ENCODE results near the gene RPL26. TPM values are rescaled to one million over a fixed set of nuclear protein-coding genes. Genes with fewer than 3 reads are reported as not detected.

The RPL26 gene
- total RNA-seq, 6 experiments from 2014 or later: 1,301 to 1,432 (median 1,370) TPM

DNA sequence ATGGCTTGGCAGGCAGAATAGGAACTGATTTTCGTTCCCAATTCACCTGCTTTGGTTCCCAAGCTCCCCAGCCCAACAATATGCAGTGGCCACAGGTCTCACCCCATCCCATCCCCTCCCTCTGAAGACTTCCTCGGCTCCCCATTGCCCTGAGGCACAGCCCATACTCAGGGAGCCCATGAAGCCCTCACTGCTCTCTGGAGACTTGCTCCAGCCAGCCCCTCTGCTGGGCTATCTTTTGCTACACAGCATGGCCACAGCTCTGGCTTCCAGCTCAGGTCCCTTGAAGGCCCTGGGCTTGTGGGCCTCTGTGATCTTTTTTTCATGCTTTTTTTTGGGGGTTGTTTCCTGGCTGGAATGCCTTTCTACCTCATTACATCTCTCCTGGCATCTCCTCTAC is 23.2 kb upstream of the RPL26 start:
- Mint-ChIP-seq H3K36me3 (ENCODE audit: low read depth) (no peaks in the 10 kb centered on the region), H3K27me3 (ENCODE audit: insufficient read depth) (peaks cover 14% of the 10 kb centered on the region), H3K27ac (no peak overlapping the region), H3K4me1 (ENCODE audit: low read depth) (peaks cover 8% of the 10 kb centered on the region), H3K9me3 (no peaks in the 10 kb centered on the region), H3K4me3 (no peak overlapping the region)
- no peak for TF ChIP-seq CTCF (IDR thresholded peaks at IDR 0.05)
- DNase-seq: no peak

DNA sequence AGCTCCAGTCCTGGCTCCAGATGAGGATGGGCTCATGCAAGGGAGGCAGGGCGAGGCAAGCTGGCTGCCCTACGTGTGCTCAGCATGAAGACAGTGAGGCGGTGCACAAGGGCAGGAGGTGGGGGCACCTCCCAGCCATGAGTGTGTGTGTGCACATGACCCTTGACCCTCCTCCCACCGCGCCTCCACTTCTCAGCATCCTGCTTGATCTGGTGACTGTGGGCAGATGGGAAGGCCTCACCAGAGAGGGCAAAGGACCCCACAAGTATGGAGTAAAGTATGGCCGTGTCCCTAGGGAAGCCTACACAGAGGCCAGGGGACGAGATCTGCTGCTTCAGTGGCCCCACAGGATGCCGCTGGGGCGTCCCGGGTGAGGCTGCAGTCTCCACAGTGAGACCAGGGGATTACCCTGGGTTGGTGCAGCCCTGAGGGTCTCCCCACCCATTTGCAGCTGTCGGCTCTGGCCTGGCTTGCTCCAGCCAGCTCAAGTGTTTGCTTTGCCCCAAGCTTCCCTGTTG is 22.6 kb upstream of the RPL26 start:
- peaks cover 17% of the 10 kb centered on the region for H3K27me3 Mint-ChIP-seq (ENCODE audit: insufficient read depth)
- H3K4me3 Mint-ChIP-seq: no peak overlapping the region
- no peaks in the 10 kb centered on the region for H3K9me3 Mint-ChIP-seq
- no peak for TF ChIP-seq CTCF (IDR thresholded peaks at IDR 0.05)
- no peak for DNase-seq
- H3K27ac Mint-ChIP-seq: no peak overlapping the region
- H3K4me1 Mint-ChIP-seq (ENCODE audit: low read depth): peaks cover 8% of the 10 kb centered on the region
- H3K36me3 Mint-ChIP-seq (ENCODE audit: low read depth): no peaks in the 10 kb centered on the region

GRCh38 chr17:8402921-8403536 is 20.0 kb upstream of the RPL26 start:
- TF ChIP-seq CTCF (IDR thresholded peaks at IDR 0.05): no peak
- Mint-ChIP-seq H3K4me1 (ENCODE audit: low read depth) (no peaks in the 10 kb centered on the region), H3K27ac (no peak overlapping the region), H3K36me3 (ENCODE audit: low read depth) (no peaks in the 10 kb centered on the region), H3K4me3 (no peak overlapping the region), H3K9me3 (no peaks in the 10 kb centered on the region), H3K27me3 (ENCODE audit: insufficient read depth) (peaks cover 25% of the 10 kb centered on the region)
- no peak for DNase-seq

- peaks cover 38% of the 10 kb centered on the region for H3K27me3 Mint-ChIP-seq (ENCODE audit: insufficient read depth)
- DNase-seq: no peak
- H3K27ac Mint-ChIP-seq: no peak overlapping the region
- no peaks in the 10 kb centered on the region for H3K9me3 Mint-ChIP-seq
- no peaks in the 10 kb centered on the region for H3K4me1 Mint-ChIP-seq (ENCODE audit: low read depth)
- no peak for TF ChIP-seq CTCF (IDR thresholded peaks at IDR 0.05)
- H3K4me3 Mint-ChIP-seq: no peak overlapping the region
- H3K36me3 Mint-ChIP-seq (ENCODE audit: low read depth): no peaks in the 10 kb centered on the region
These were observed 18.1 kb upstream of the RPL26 start for GRCh38 chr17:8401107-8401506.

DNA sequence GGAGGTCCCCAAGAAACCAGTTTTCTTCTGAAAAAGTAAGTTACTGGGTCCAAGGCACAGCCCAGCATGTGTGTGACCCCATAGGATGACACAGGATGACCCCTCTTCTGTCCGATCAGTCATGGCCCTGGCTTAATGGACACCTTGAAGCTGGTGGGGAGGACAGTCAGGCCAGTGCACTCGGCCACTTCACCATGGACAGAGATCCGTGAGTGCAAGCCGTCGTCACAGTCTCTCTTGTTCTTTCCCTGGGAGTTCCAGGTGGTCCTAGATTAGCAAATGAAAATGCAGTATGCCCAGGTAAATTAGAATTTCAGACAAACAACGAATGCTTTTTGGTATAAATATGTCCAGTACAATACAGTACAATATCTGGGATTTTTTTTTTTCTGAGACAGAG is 16.0 kb upstream of the RPL26 start:
- H3K9me3 Mint-ChIP-seq: no peaks in the 10 kb centered on the region
- peaks cover 30% of the 10 kb centered on the region for H3K27me3 Mint-ChIP-seq (ENCODE audit: insufficient read depth)
- no peak overlapping the region for H3K27ac Mint-ChIP-seq
- DNase-seq: no peak
- no peaks in the 10 kb centered on the region for H3K36me3 Mint-ChIP-seq (ENCODE audit: low read depth)
- no peak for TF ChIP-seq CTCF (IDR thresholded peaks at IDR 0.05)
- H3K4me1 Mint-ChIP-seq (ENCODE audit: low read depth): peaks cover 3% of the 10 kb centered on the region
- no peak overlapping the region for H3K4me3 Mint-ChIP-seq

Measured in HFFc6 (cell line).